Neural crest cell (in vitro differentiated cells): ENCODE results near the gene TRPV5. TPM values are rescaled to one million over a fixed set of nuclear protein-coding genes. Genes with fewer than 3 reads are reported as not detected.
A peak's percentile ranks its signal among the peaks of the same experiment; 100 is the strongest.

ENCODE experiments used
- DNase-seq: peaks from one replicate; pipeline ENCODE4 v3.0.0; 2021; ENCODE audit warnings: low read depth, mixed read lengths, low spot score
- H3K27ac Mint-ChIP-seq: one replicate; pipeline ENCODE4 v1.8.0; 2021; ENCODE audit warnings: mild to moderate bottlenecking, mixed read lengths; ENCODE audit not compliant: unreplicated experiment
- H3K27me3 Mint-ChIP-seq: 2 replicates; pipeline ENCODE4 v1.8.0; 2021; ENCODE audit warnings: low read depth, mild to moderate bottlenecking, mixed read lengths
- H3K36me3 Mint-ChIP-seq: 2 replicates; pipeline ENCODE4 v1.8.0; 2021; ENCODE audit warnings: low read depth, mild to moderate bottlenecking, mixed read lengths
- H3K4me1 Mint-ChIP-seq: 2 replicates; pipeline ENCODE4 v1.8.0; 2021; ENCODE audit warnings: mixed read lengths
- H3K4me3 Mint-ChIP-seq: one replicate; pipeline ENCODE4 v1.8.0; 2021; ENCODE audit warnings: mild to moderate bottlenecking, mixed read lengths
- H3K9me3 Mint-ChIP-seq: 2 replicates; pipeline ENCODE4 v1.8.0; 2021; ENCODE audit warnings: mixed read lengths
- total RNA-seq: library from RNA; stranded (reverse); gene quantifications from 2 replicates; pipeline ENCODE4 v1.2.1, GENCODE V29; 2021
- TF ChIP-seq, protein P1 (sequence below): fragments of 200-600 bp; sonication (generic); conservative IDR thresholded peaks from 2 replicates; pipeline ENCODE4 v1.5.0; 2021; ENCODE audit warnings: antibody characterized with exemption, mild to moderate bottlenecking

The TRPV5 gene
- total RNA-seq, 1 donor from 2014 or later: 0.07 TPM

DNA sequence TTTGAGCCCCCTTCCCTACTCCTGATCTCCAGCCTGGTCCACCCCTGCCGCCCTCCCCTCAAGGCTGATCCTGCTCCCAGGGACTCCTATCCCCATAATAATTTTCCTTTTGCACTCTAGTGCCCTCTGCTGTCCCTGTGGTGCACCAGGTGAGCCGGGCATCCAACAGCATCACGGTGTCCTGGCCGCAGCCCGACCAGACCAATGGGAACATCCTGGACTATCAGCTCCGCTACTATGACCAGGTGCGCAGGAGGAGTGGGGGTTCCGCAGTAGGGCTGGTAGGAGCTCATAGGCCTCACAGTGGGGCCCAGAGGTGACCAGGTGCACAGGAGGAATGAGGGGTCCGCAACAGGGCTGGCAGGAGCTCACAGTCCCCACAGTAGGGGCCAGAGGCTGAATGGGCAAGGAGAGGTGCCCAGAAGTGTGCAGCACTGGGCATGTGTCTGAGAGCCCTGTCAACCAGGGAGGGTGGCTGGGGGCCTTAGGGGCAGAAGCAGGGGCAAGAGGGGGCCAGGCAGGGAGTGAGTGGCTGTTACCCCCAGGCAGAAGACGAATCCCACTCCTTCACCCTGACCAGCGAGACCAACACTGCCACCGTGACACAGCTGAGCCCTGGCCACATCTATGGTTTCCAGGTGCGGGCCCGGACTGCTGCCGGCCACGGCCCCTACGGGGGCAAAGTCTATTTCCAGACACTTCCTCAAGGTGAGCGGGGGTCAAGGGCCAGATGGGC, 67.0 kb downstream of the TRPV5 start:
- H3K36me3 Mint-ChIP-seq: peaks cover 2% of the 10 kb centered on the region
- no peak overlapping the region for H3K4me3 Mint-ChIP-seq
- DNase-seq: peak; percentile 29
- no peak overlapping the region for H3K27ac Mint-ChIP-seq
- H3K27me3 Mint-ChIP-seq: no peaks in the 10 kb centered on the region
- no peaks in the 10 kb centered on the region for H3K4me1 Mint-ChIP-seq
- no peaks in the 10 kb centered on the region for H3K9me3 Mint-ChIP-seq
- TF ChIP-seq, protein P1, sequence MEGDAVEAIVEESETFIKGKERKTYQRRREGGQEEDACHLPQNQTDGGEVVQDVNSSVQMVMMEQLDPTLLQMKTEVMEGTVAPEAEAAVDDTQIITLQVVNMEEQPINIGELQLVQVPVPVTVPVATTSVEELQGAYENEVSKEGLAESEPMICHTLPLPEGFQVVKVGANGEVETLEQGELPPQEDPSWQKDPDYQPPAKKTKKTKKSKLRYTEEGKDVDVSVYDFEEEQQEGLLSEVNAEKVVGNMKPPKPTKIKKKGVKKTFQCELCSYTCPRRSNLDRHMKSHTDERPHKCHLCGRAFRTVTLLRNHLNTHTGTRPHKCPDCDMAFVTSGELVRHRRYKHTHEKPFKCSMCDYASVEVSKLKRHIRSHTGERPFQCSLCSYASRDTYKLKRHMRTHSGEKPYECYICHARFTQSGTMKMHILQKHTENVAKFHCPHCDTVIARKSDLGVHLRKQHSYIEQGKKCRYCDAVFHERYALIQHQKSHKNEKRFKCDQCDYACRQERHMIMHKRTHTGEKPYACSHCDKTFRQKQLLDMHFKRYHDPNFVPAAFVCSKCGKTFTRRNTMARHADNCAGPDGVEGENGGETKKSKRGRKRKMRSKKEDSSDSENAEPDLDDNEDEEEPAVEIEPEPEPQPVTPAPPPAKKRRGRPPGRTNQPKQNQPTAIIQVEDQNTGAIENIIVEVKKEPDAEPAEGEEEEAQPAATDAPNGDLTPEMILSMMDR: peak; percentile 61

DNA sequence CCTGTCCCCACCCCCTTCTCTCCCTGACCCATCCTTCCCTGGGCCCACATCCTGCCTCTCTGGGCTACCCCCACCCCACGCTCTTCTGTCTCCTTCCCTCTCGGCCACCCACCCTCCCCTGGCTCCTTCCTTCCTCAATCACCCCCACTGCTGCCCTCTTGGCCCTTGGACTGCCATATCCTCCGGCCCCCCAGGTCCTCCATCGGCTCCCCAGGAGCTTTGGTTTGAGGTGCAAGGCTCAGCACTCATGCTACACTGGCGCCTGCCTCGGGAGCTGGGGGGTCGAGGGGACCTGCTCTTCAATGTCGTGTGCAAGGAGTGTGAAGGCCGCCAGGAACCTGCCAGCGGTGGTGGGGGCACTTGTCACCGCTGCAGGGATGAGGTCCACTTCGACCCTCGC, 67.8 kb downstream of the TRPV5 start:
- TF ChIP-seq, protein P1: no peak
- no peak overlapping the region for H3K4me3 Mint-ChIP-seq
- no peaks in the 10 kb centered on the region for H3K9me3 Mint-ChIP-seq
- no peaks in the 10 kb centered on the region for H3K4me1 Mint-ChIP-seq
- peaks cover 2% of the 10 kb centered on the region for H3K36me3 Mint-ChIP-seq
- H3K27me3 Mint-ChIP-seq: no peaks in the 10 kb centered on the region
- no peak overlapping the region for H3K27ac Mint-ChIP-seq
- DNase-seq: no peak

DNA sequence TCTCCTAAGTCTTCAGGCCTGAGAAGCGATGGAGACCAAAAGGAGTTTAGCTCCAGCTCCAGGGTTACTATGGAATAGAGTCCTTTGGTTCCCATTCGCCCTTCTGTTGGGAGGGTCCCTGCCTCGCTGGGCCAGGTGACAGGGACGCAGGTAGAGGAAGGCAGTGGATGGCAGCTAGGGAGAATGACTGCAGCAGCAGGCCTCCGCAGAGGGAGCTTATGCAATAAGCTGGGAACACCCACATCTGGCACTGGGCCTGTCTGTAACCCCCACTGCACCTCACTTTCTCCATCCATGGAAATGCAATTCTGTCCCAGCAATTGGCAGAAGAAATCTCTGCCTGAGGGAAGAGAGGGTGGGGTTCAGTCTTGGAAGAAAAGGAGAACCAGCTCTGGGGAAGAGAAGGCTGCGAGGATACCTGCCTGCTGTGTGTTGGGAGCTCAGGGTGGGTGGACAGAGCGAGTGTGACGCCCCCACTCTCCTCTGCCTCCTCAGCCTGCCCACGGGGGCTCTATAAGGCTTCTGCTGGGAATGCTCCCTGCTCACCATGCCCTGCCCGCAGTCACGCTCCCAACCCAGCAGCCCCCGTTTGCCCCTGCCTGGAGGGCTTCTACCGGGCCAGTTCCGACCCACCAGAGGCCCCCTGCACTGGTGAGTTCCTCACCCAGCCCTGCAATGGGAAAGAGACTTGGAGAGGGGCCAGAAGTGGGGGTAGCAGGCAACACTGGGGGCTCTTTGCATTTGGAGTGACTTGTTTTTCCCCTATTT, 68.4 kb downstream of the TRPV5 start:
- DNase-seq: no peak

DNA sequence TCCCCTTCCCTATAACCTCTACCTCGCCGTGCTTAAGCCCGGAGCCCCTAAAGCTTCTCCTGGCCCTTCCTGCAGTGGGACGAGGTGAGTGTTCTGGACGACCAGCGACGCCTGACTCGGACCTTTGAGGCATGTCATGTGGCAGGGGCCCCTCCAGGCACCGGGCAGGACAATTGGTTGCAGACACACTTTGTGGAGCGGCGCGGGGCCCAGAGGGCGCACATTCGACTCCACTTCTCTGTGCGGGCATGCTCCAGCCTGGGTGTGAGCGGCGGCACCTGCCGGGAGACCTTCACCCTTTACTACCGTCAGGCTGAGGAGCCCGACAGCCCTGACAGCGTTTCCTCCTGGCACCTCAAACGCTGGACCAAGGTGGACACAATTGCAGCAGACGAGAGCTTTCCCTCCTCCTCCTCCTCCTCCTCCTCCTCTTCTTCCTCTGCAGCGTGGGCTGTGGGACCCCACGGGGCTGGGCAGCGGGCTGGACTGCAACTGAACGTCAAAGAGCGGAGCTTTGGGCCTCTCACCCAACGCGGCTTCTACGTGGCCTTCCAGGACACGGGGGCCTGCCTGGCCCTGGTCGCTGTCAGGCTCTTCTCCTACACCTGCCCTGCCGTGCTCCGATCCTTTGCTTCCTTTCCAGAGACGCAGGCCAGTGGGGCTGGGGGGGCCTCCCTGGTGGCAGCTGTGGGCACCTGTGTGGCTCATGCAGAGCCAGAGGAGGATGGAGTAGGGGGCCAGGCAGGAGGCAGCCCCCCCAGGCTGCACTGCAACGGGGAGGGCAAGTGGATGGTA, 69.5 kb downstream of the TRPV5 start:
- H3K27ac Mint-ChIP-seq: no peak overlapping the region
- TF ChIP-seq, protein P1: no peak
- H3K9me3 Mint-ChIP-seq: no peaks in the 10 kb centered on the region
- DNase-seq: no peak
- no peak overlapping the region for H3K4me3 Mint-ChIP-seq
- H3K27me3 Mint-ChIP-seq: no peaks in the 10 kb centered on the region
- H3K4me1 Mint-ChIP-seq: peaks cover 11% of the 10 kb centered on the region
- no peaks in the 10 kb centered on the region for H3K36me3 Mint-ChIP-seq

More for the DNA sequence above, 68.4 kb downstream of the TRPV5 start:
- TF ChIP-seq, protein P1: no peak
- no peaks in the 10 kb centered on the region for H3K27me3 Mint-ChIP-seq
- peaks cover 2% of the 10 kb centered on the region for H3K36me3 Mint-ChIP-seq
- no peaks in the 10 kb centered on the region for H3K9me3 Mint-ChIP-seq
- H3K27ac Mint-ChIP-seq: no peak overlapping the region
- no peak overlapping the region for H3K4me3 Mint-ChIP-seq
- H3K4me1 Mint-ChIP-seq: peaks cover 5% of the 10 kb centered on the region

DNA sequence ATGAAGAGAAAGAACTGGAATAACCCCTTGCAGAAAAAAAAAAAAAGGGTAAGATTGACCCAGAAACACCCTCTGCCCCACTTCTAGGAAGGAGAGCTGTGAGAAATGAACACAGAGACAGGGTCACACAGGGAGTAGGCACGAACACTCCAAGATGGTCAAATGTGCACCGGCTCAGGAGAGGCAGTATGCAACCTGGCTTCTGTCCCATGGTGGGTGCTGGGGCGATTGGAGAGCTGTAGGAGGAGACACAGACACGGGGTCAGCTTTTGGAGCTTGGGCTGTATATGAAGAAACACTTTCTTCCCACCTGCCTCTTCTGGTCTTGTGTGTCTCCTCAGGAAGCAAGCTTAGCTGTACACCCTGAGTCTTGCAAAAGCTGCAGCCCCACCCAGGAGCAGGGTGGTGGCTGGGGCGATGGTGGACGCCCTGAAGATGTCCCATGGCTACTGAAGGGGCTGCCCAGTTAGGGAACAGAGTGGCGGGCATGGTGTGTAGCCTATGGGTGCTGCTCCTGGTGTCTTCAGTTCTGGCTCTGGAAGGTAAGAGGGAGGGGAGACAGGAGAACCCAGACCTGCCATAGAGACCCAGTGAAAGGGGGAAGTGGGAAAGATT, 70.7 kb downstream of the TRPV5 start:
- Mint-ChIP-seq H3K4me3 (no peak overlapping the region), H3K9me3 (no peaks in the 10 kb centered on the region), H3K36me3 (no peaks in the 10 kb centered on the region), H3K4me1 (peaks cover 11% of the 10 kb centered on the region), H3K27me3 (no peaks in the 10 kb centered on the region), H3K27ac (no peak overlapping the region)
- DNase-seq: no peak
- TF ChIP-seq, protein P1: no peak
